HT1080 (cell line): ENCODE data around the gene TMEM129. TPM values are rescaled to one million over a fixed set of nuclear protein-coding genes. Genes with fewer than 3 reads are reported as not detected.
A peak's percentile ranks its signal among the peaks of the same experiment; 100 is the strongest.
"Not testable (repeated sequence)": the region's sequence is repeated elsewhere in the genome, so short reads cannot be mapped to it uniquely, and the experiment has no call there.

Source experiments
- DNase-seq: peaks from one replicate; pipeline ENCODE4 v3.0.0-alpha.2; 2015; ENCODE audit warnings: low read depth
- total RNA-seq: library from RNA; depleted of rRNA; stranded (reverse); fragments of >200 nt; shearing (Covaris generic); gene quantifications from 2 replicates; pipeline ENCODE4 v1.2.3, GENCODE V29; 2014

The TMEM129 gene
- total RNA-seq, 1 experiment from 2014 or later, result 41.7 TPM

GRCh38 chr4:1701671-1702070, 19.5 kb downstream of the TMEM129 start:
- not testable (repeated sequence) for DNase-seq

- DNase-seq, result no peak
Measured at GRCh38 chr4:1695913-1696312, 25.2 kb downstream of the TMEM129 start.

- peak; percentile 58 for DNase-seq
Measured at GRCh38 chr4:1693131-1693896, 27.8 kb downstream of the TMEM129 start.

- DNase-seq, result no peak
Measured at GRCh38 chr4:1691737-1692373, 29.3 kb downstream of the TMEM129 start.

- DNase-seq, result no peak
Measured at GRCh38 chr4:1690698-1691097, 30.4 kb downstream of the TMEM129 start.

- DNase-seq, result no peak
Measured at GRCh38 chr4:1686440-1687036, 34.6 kb downstream of the TMEM129 start.

- DNase-seq, result no peak
Measured at GRCh38 chr4:1685235-1686150, 35.6 kb downstream of the TMEM129 start.

- no peak for DNase-seq
Measured at GRCh38 chr4:1684506-1685234, 36.5 kb downstream of the TMEM129 start.

GRCh38 chr4:1683736-1684505, 37.2 kb downstream of the TMEM129 start, which contains the start of gene FAM53A:
Gene FAM53A, minus strand, starts transcription at chr4:1684313. Its CDS starts 15,572 bp downstream, at chr4:1668741.
- DNase-seq, result no peak

- peak; percentile 37 for DNase-seq
Measured at GRCh38 chr4:1683261-1683735, 37.8 kb downstream of the TMEM129 start.

- no peak for DNase-seq
Measured at GRCh38 chr4:1682860-1683259, 38.3 kb downstream of the TMEM129 start.

- no peak for DNase-seq
Measured at GRCh38 chr4:1678244-1678643, 42.9 kb downstream of the TMEM129 start.

- DNase-seq, result no peak
Measured at GRCh38 chr4:1676605-1677525, 44.3 kb downstream of the TMEM129 start.

GRCh38 chr4:1675802-1676137, 45.4 kb downstream of the TMEM129 start:
- no peak for DNase-seq

GRCh38 chr4:1675136-1675801, 45.9 kb downstream of the TMEM129 start:
- DNase-seq, result no peak

- DNase-seq, result no peak
Measured at GRCh38 chr4:1674682-1675081, 46.4 kb downstream of the TMEM129 start.

- DNase-seq, result no peak
Measured at GRCh38 chr4:1673671-1674070, 47.5 kb downstream of the TMEM129 start.

- not testable (repeated sequence) for DNase-seq
Measured at GRCh38 chr4:1671011-1671410, 50.1 kb downstream of the TMEM129 start.
